Uterus (tissue), 4 donors: ENCODE results near the gene ACADSB. TPM values are rescaled to one million over a fixed set of nuclear protein-coding genes. Genes with fewer than 3 reads are reported as not detected.

Experiments used
- DNase-seq, 2 donors: peaks; one replicate each; pipeline ENCODE4 v3.0.0-alpha.2; 2019 to 2020
- H3K27ac ChIP-seq, 2 donors: fragments of 200-600 bp; sonication (generic); 1 replicate in 1 of 2; 2 replicates in 1 of 2; pipeline ENCODE4 v1.5.1; 2016 to 2018
- H3K27me3 ChIP-seq, 2 donors: fragments of 200-600 bp; sonication (generic); one replicate each; pipeline ENCODE4 v1.5.1; 2018 to 2019; ENCODE audit warnings: control low read depth in 1 of 2
- H3K36me3 ChIP-seq, 2 donors: fragments of 200-600 bp; sonication (generic); one replicate each; pipeline ENCODE4 v1.5.1; 2019; ENCODE audit warnings: control low read depth in 1 of 2
- H3K4me1 ChIP-seq, 2 donors: fragments of 200-600 bp; sonication (generic); one replicate each; pipeline ENCODE4 v1.5.1; 2018 to 2019; ENCODE audit warnings: control low read depth in 1 of 2
- H3K4me3 ChIP-seq, 2 donors: fragments of 200-600 bp; sonication (generic); 1 replicate in 1 of 2; 2 replicates in 1 of 2; pipeline ENCODE4 v1.5.1; 2018 to 2019; ENCODE audit warnings: mild to moderate bottlenecking in 1 of 2
- H3K9me3 ChIP-seq, 2 donors: fragments of 200-600 bp; sonication (generic); one replicate each; pipeline ENCODE4 v1.5.1; 2019; ENCODE audit warnings: control low read depth in 1 of 2
- CTCF ChIP-seq, 4 experiments: fragments of 200-600 bp in 2 of 4; fragments of 450-650 bp in 2 of 4; sonication (generic) in 2 of 4; IDR thresholded peaks; one replicate each; pipeline ENCODE4 v1.5.1; 2016 to 2019; ENCODE audit warnings: antibody characterized with exemption in 4 of 4, mild to moderate bottlenecking in 2 of 4, moderate library complexity in 1 of 4
- POLR2A ChIP-seq, 2 donors: fragments of 450-650 bp; IDR thresholded peaks; one replicate each; pipeline ENCODE4 v1.6.1; 2016; ENCODE audit warnings: antibody characterized with exemption in 2 of 2, mild to moderate bottlenecking in 1 of 2, moderate library complexity in 1 of 2
- intact Hi-C: fragments of 100-400 bp; cut with DNase I; formaldehyde crosslinking; loops from one replicate; pipeline ENCODE4 v1.15.1; 2023; ENCODE audit warnings: low total_unique reads
- total RNA-seq, 4 donors: library from RNA; depleted of rRNA in 3 of 4; stranded (reverse); fragments of >200 nt in 3 of 4; gene quantifications; one replicate each; pipeline versions ENCODE4 v1.1.0 to v1.2.4, GENCODE V29; 2014 to 2023
- donor health status: DM: yes; HTN: yes; CAD: no.

Gene ACADSB
- total RNA-seq, 4 donors from 2014 or later = 13.1 to 32.2 (median 17.2) TPM

DNA sequence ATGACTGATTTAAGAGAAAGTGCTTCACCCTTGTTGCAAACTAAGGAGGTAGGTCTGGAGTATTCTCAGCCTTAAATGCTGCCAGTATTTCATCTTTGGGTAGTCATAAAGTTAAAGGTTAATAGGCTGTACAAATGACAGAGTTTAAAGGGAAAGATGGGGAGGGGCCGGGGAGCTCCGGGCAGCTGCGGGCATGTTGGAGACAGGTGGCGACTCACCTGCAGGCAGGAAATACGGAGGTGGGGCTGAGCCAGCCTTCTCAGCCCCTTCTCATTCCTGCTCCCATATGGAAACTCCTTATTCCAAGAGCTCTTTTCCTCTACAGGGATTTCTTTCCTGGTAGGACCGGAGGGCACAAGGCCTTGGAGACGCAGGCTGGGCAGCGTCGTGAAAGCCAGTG lies 95.1 kb downstream of the ACADSB start:
- Histone ChIP-seq H3K4me3 (no peak overlapping the region), H3K36me3 (no peaks in the 10 kb centered on the region), H3K27me3 (no peaks in the 10 kb centered on the region), H3K4me1 (no peaks in the 10 kb centered on the region), H3K9me3 (no peaks in the 10 kb centered on the region), H3K27ac (no peak overlapping the region)
- intact Hi-C loops = no loop called here
- no peak for TF ChIP-seq CTCF (IDR thresholded peaks at IDR 0.05)
- TF ChIP-seq POLR2A (IDR thresholded peaks at IDR 0.05) = no peak
- DNase-seq = no peak

Other genes with a start within 250 kb of the ACADSB start
- 1 to 10 TPM in 2 of 4 donors, under 1 TPM in 1, not detected in 1; 0.97 to 1.5 (median 1.3) TPM for gene CUZD1, start 163.1 kb upstream of the ACADSB start, total RNA-seq
- 1 to 10 TPM in 2 of 4 donors, under 1 TPM in 1, not detected in 1; 0.88 to 2.3 (median 2.3) TPM for gene FAM24B, start 129.4 kb upstream of the ACADSB start, total RNA-seq
- gene FAM24A, start 98.4 kb upstream of the ACADSB start, total RNA-seq = not detected
- 10 to 100 TPM in 2 of 4 donors, 1 to 10 TPM in 2; 1.5 to 15.8 (median 8.5) TPM for gene C10orf88, start 54.8 kb upstream of the ACADSB start, total RNA-seq
- 10 to 100 TPM in 1 of 4 donors, 1 to 10 TPM in 2, under 1 TPM in 1; 0.77 to 11.2 (median 2.1) TPM for gene PSTK, start 28.6 kb upstream of the ACADSB start, total RNA-seq
- 10 to 100 TPM in 3 of 4 donors, 1 to 10 TPM in 1; 3.1 to 30.7 (median 21.1) TPM for gene IKZF5, start 211 bp upstream of the ACADSB start, total RNA-seq
- gene HMX3, start 127.0 kb downstream of the ACADSB start, total RNA-seq = not detected
- gene HMX2, start 139.1 kb downstream of the ACADSB start, total RNA-seq = not detected
- 100 to 1,000 TPM in 2 of 4 donors, 10 to 100 TPM in 2; 57.2 to 156 (median 99.4) TPM for gene BUB3, start 145.4 kb downstream of the ACADSB start, total RNA-seq